ENCODE results near the gene CCDC32.
"Not testable (repeated sequence)": the region's sequence is repeated elsewhere in the genome, so short reads cannot be mapped to it uniquely, and the experiment has no call there.

Gene CCDC32, protein sequence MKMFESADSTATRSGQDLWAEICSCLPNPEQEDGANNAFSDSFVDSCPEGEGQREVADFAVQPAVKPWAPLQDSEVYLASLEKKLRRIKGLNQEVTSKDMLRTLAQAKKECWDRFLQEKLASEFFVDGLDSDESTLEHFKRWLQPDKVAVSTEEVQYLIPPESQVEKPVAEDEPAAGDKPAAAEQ

DNA sequence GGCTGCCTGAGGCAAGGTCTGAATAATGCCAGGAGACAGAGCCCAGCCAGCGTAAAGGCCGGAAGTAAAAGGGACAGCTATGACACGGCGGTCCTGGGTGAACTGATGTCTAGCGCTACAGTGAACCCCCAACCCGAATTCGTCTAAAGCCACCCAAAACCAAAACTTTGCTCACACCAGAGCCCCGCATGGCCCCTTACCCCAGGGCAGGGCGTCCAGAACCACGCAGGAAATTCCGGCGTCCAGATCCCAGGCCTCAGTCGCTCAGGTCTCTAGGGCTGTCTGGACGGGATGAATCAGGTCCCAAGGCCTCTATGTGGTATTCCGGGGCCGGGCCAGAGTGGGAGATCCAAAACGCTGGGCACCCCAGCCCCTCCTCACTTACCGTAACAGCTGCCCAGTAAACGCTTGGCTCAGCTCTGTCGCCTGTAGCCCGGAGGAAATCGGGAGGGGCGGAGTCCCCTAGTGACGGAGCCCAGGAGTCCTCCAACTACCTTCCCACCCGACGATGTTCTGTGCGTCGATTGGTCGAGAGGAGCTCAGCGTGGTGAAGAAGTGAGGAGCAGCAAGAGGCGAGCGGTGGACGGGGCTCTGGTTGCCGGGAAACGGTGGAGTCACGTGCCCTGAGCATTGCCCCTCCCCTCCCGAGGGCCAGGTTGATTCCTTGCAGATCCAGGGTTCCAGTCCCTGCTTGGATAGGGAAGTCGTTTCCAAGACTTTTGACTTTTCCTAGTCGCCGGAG lies at the start of gene CCDC32:
TSS of gene CCDC32 (minus strand) at position 452 of the 742 bp plus-strand sequence. CDS start 2,027 bp downstream, outside the sequence.
- DNase-seq: peak; percentile 69 to 100 (median 98)

DNA sequence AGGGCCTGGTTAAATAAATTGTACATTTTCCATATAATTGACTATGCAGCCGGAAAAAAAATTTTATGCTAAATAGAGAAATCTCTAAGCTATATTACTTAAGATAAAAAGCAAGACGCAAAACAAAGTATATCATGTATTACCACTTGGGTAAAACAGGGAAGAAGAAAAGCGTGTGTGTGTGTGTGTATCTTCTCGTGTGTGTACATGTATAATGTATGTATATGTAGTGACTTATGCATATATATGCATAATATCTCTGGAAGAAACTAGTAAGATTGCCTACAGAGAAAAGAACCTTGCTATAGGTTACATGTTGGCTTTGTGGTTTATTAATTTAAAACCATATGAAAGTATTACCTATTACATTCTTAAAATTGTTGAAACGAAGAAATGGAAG lies 48.2 kb upstream of the CCDC32 start:
- DNase-seq: no peak

DNA sequence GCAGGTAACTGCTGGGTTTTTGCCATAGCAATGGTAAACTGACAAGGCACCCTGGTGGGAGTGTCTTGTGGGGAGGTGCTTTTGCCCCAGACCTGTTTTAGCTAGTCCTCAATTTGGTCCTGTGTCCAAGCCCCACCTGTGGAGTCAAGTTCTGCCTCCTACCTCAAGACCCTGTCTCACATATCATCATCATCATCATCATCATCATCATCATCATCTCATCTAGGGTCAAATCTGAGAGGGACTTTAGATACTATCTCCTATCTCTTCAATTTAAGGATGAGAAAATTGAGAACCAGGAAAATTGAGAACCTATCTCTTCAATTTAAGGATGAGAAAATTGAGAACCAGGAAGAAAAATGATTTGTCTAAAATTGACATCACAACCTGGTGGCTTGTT lies 39.1 kb upstream of the CCDC32 start:
- DNase-seq: no peak

DNA sequence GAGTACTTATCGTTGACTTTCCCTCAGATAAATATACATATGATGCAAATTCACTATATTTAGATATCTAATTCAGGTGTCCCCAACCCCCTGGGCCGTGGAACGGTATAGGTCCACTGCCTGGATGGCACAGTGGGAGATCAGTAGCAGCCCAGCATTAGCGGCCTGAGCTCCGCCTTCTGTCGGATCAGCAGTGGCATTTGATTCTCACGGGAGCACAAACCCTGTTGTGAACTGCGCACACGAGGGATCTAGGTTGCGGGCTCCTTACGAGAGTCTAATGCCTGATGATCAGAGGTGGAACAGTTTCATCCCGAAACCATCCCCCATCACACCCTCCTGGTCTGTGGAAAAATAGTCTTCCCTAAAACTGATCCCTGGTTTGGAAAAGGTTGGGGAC lies 36.1 kb upstream of the CCDC32 start:
- DNase-seq: no peak

DNA sequence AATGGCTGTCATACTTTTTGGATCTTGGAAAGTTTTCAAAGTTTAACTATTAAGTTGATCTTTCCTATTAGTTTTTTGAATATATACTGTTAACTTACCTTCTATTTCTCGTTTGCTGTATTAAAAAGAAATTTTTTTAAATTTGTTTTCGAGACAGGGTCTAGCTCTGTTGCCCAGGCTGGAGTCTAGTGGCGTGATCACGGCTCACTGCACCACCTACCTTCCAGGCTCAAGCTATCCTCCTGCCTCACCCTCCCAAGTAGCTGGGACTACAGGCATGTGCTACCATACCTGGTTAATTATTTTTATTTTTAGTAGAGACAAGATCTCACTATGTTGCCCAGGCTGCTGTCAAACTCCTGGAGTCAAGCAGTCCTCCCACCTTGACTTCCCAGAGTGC lies 33.8 kb upstream of the CCDC32 start:
- DNase-seq: no peak

DNA sequence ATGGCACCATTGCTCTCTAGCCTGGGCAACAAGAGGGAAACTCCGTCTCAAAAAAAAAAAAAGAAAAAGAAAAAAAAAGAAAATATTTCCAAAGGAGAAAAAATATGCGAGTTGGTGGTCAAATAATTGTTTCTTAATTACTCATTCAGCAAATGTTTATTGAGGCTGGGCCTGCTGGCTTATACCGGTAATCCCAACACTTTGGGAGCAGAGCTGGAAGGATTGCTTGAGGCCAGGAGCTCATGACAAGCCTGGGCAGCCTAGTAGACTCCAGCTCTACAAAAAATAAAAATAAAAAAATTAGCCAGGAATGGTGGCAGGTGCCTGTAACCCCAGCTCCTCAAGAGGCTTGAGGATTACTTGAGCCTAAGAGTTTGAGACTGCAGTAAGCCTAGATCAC lies 33.3 kb upstream of the CCDC32 start:
- no peak for DNase-seq

DNA sequence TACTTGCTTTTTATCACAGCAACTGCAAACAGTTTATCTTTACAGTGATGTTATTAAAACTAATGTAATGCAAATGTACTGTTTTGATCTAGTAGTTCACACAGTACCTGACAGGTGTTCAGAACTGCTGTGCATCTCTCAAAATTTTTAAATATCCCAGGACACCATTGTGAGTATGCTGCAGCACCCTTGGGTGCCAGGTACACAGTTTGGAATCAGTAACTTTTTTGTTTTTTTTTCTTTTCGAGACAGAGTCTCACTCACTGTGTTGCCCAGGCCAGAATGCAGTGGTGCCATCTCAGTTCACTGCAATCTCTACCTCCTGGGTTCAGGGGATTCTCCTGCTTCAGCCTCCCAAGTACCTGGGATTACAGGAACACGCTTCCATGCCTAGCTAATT lies 32.2 kb upstream of the CCDC32 start:
- no peak for DNase-seq

DNA sequence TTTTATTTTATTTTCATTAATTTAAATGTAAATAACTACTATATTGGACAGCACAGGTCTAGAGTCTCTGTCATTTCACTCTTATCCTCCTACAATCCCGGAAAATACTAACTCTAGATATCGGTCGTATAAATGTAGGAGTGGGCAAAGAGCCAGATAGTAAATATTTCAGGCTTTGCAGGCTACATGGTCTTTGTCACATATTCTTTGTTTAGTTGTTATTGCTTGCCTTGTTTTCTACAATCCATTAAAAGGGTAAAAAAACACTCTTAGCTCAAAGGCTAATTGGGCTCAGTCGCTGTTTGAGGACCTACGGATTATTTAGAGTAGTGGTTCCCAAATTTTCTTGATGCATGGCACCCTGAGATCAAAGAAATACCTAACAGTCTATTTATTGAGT lies 30.9 kb upstream of the CCDC32 start:
- no peak for DNase-seq

DNA sequence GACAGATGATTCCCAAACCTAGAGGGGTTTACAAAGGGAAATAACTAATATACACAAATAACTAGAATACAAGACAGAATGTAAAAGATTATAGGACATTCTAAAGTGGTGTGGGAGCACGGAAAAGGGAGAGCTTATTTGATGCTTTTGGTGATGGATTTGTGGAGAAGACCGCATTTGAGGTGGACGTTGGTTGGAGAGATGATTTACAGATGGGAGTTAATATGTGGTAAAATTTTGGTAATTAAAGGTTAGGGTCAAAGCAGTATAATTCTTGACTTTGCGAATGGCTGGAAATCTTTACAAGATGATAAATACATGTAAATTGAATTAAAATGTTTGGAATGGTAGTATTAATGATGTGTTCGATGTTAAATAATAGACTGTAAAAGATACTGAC lies 30.4 kb upstream of the CCDC32 start:
- DNase-seq: no peak

DNA sequence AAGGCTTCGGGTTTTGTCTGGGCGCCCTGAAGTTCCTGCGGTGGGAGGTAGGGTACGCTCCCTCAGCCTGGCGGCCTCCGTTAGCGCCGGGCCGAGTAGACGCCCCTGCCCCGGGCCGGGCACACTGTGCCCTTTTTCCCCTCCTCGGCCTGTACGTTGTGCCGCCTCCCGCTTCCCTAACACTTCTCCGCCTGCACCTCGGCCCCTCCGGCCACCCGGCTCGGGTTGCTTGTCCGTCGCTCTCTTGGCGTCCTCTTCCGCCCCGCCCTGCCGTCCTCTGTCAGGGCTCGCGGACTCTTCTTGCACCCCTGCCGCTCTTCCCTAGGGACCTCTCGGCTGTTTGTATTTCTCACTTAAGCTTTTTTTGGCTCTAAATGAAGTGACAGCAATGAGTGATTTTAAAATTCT lies 29.6 kb upstream of the CCDC32 start:
- DNase-seq: peak in 3 of 51 donors; percentile 11 to 42 (median 40)

DNA sequence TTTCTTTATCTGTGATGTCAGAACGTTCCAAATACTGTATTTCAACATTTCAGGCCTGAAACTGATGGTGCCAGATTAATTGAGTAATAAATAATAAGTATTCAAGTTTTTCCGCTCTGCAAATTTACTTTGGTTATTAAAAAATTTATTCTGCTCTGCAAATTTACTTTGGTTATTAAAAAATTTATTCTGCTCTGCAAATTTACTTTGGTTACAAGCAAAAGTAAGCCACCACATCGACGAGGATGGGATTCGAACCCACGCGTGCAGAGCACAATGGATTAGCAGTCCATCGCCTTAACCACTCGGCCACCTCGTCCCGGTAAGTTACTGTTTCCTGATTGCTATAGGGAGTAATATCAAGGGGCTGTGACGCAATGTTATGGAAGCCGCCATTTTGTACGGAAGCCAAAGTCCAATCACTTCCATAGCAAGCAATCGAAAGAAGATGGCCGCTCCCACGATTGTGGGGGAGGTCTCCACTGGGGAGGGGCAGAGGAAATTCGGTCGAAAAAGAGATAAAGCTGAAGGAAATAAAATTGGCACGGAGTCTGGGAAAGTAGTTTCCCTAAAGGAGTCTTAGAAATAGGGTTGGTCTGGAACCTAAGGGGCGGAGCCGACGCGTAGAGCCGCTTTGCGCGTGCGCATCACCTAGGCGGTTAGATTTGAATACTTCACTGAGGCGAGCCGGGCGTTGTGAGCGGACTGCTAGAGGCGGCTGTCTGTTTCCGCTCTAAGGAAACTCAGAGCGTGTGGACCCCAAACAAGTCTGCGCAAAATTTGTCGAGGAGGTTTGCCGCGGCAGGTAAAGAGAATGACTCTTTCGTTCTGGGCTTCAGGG lies 29.0 kb upstream of the CCDC32 start, which contains the start of gene KNL1:
TSS of gene KNL1 (plus strand) at position 662 of the 841 bp plus-strand sequence. CDS start 8,683 bp downstream, outside the sequence.
- DNase-seq: peak; percentile 57 to 99 (median 89)

DNA sequence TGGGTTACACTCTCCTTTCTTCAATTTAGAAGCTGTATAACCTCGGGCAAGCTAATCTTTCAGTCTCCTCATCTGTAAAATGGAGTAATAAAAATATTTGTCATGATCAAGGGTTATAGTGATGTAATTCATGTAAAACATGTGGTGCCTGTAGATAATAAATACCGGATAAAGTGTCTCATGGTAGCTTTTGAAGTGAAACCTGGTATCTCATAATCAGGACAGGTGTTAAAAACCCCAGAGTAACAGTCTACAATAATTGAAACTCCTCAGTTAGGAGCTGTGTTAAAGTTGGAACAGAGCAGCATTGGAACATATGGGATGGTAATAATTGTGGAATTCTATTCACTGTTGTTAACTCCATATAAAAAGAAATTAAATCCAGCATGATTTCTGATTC lies 28.3 kb upstream of the CCDC32 start:
- DNase-seq: no peak

DNA sequence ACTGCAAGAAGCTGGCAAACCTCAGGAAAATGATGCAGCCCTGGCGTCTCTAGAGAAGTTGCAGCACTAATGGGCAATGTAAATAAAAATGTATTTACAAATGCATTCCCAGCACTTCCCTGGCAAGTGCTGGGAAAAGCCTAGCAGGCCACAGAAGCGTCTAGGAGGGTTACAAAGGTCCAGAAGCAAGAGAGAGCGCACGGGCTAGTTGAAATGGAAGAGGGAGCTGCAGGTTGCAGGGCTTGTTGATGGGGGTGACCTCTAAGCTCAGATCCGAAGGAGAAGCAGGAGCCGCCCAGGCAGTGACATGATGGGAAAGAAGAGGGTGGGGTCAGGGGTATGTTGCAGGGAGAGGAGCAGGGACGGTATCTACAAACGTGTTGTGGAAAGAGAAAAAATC lies 26.5 kb upstream of the CCDC32 start:
- DNase-seq: no peak

DNA sequence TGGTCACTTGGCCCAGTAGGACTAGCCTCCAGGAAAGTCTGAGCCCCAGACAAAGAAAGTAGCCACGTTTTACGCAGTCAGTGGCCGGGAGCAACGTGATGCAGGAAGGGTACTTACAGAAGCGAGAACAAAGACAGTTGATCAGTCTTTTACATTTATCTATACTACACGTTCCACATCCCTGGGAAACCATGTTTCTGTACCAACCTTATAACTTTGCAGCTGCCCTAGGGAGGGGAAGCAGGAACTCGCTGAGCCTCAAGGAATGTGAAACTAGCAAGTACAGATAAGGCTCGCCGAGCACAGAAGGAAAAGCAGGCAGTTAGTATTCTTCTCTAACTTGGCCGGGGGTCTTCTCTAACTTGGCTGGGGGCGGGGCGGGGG lies 25.8 kb upstream of the CCDC32 start:
- no peak for DNase-seq

DNA sequence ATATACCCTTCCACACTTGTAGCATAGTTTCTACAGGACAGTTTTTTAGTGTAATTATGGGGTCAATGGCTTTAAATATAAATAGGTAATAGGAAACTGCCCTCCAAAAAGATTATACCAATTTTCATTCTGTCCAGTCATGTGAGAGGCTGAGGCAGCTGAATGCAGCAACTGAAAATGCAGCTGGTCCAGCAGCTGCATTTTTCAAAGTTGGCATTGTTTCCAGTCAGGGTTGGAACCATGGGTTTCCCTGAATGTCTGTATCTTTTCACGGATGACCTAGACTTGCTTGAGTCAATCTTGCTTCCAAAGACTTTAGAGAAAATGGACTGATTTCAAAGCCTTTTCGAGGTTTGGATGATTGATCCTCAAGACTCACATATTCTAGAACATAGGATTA lies 19.3 kb upstream of the CCDC32 start:
- DNase-seq: peak in 18 of 51 donors; percentile 2 to 60 (median 21)

DNA sequence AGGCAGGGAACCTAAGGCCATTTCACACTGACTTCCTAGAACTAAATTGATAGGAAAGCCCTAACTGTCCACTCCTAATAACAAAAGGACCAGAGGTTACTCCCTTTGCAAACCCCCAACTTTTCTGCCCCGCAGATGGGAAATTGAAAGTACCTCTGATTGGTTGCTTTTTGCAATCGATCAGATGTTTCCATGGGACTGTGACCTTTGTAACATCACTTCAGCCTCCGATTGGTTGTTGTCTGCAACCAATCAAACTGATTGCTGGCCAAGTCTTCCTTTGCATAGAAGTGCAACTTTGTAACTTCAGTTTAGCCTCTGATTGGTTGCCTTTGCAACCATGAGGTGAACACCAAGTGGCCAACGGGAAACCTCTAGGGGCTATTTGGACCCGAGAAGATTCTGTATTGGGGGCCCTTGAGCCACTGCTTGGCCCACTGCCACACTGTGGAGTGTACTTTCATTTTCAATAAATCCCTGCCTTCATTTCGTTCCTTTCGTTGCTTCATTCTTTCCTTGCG lies 17.9 kb upstream of the CCDC32 start:
- DNase-seq: peak in 7 of 51 donors; percentile 1 to 28 (median 7)

DNA sequence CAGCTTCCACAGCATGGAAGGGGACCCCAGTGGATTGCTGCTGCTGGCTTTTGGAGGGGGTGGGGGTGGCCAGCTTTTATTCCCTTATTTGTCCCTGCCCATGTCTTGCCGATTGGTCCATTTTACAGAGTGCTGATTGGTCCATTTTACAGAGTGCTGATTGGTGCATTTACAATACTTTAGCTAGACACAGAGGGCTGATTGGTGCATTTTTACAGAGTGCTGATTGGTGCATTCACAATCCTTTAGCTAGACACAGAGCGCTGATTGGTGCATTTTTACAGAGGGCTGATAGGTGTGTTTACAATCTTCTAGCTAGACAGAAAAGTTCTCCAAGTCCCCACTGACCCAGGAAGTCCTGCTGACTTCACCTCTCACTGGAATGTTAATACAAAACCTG lies 17.0 kb upstream of the CCDC32 start:
- not testable (repeated sequence) for DNase-seq

DNA sequence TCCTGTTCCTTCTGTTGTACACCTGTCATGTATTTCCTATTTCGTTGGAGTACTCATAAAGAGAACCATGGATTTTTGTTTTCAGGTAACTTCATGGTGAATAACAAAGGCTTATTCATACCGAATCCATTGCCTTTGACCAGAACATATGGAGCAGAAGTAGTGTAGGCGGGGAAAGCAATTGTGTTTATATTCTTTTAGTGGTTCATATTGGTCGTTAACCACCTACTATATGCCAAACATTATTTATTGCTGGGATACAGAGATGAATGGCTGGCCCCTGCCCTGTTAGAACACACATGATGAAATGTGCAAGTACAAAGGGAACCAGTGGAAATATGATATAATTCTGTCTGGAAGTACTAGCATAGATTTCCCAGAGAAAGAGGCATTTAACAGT lies 14.1 kb upstream of the CCDC32 start:
- DNase-seq: no peak

DNA sequence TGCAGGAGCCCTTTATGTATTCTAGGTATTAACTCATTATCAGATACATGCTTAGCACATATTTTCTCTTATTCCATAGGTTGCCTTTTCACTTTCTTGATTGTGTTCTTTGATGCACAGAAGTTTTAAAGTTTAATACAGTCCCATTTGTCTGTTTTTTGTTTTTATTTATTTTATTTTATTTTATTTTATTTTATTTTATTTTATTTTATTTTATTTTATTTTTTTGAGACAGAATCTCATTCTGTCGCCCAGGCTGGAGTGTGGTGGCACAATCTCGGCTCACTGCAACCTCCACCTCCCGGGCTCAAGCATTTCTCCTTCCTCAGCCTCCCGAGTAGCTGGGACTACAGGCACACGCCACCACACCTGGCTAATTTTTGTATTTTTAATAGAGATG lies 12.1 kb upstream of the CCDC32 start:
- not testable (repeated sequence) for DNase-seq

DNA sequence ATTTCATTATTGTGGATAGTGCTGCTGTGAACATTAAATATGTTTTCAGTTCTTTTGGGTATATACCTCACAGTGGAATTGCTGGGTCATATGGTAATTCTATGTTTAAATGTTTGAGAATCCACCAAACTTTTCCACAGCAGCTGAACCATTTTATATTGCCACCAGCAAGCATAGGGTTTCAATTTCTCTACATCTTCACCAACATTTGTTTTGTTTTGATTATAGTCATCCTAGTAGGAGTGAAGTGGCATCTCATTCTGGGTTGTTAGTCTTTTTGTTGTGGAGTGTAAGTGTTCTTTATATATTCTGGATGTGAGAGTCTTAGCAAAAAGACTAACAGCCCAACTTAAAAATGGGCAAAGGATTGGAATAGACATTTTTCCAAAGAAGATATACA lies 10.3 kb upstream of the CCDC32 start:
- no peak for DNase-seq

DNA sequence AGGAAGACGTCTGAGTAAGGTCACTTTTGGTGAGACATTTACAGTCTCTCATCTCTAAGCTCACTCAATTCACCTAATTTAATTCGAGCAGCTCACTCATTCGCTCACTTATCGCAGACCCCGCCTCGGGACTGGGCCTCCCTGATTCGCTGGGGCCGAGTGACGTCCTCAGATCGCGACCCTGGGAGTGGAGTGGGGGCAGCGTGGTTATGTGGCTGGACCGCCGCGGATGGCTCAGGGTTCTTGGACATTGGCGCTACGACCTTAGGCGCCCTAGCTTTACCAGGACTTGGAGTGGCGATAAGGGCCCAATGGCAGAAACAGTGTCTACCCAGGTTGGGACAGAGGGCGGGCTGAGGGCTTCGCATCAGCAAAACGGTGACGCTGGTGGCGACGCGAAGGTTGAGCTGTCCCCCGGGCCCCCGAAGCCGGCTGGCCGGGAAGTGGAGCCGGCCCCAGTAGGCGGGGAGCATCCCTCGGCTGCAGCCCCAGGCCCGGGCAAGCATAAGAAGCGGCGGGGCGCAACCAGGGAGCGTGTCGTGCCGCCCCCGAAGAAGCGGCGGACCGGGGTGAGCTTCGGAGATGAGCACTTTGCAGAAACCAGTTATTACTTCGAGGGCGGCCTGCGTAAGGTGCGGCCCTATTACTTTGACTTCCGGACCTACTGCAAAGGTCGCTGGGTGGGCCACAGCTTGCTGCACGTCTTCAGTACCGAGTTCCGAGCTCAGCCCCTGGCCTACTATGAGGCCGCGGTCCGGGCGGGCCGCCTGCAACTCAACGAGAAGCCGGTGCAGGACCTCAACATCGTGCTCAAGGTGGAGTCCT lies 4.5 kb upstream of the CCDC32 start, which contains the start of gene RPUSD2:
TSS of gene RPUSD2 (plus strand) at position 171 of the 825 bp plus-strand sequence. CDS start at position 210, 39 bp downstream.
- peak; percentile 60 to 95 (median 87) for DNase-seq
